Measurements from ENCODE around the gene CACNG5. TPM values are rescaled to one million over a fixed set of nuclear protein-coding genes. Genes with fewer than 3 reads are reported as not detected.
"Not testable (repeated sequence)": the region's sequence is repeated elsewhere in the genome, so short reads cannot be mapped to it uniquely, and the experiment has no call there.

The CACNG5 gene
- polyA plus RNA-seq, 1 experiment, result not detected

DNA sequence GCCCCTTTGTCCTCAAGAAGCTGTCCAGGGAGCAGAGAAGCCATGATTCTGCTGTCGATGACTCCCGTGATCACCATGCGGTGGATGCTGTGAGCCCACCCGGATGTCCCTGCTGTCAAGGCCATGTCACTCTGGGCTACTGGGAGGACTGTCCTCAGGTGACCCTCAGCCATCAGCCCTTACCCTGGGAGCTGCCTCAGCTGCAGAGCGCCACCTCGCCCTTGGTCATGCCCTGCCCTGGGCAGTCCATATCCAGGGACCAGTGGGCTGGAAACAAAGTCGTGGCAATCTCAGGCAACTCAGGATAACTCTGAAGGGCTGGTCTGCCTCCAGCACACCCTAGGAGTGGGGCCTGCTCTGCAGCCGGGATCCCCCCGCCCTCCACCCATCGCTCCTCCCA lies 63.6 kb downstream of the CACNG5 start:
- no peak for DNase-seq (ENCODE audit: low read depth)
- Histone ChIP-seq H3K36me3 (ENCODE audit: control insufficient read depth, insufficient read depth, low read length) (no peaks in the 10 kb centered on the region), H3K4me3 (ENCODE audit: low read depth, low read length) (no peak overlapping the region), H3K27me3 (ENCODE audit: control insufficient read depth, insufficient read depth, low read length) (peaks cover 23% of the 10 kb centered on the region)
- TF ChIP-seq, protein P1, sequence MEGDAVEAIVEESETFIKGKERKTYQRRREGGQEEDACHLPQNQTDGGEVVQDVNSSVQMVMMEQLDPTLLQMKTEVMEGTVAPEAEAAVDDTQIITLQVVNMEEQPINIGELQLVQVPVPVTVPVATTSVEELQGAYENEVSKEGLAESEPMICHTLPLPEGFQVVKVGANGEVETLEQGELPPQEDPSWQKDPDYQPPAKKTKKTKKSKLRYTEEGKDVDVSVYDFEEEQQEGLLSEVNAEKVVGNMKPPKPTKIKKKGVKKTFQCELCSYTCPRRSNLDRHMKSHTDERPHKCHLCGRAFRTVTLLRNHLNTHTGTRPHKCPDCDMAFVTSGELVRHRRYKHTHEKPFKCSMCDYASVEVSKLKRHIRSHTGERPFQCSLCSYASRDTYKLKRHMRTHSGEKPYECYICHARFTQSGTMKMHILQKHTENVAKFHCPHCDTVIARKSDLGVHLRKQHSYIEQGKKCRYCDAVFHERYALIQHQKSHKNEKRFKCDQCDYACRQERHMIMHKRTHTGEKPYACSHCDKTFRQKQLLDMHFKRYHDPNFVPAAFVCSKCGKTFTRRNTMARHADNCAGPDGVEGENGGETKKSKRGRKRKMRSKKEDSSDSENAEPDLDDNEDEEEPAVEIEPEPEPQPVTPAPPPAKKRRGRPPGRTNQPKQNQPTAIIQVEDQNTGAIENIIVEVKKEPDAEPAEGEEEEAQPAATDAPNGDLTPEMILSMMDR (IDR thresholded peaks at IDR 0.05; ENCODE audit: insufficient read depth, low read depth, low read length), result no peak
- ChIA-PET CTCF (no interaction called here), POLR2A (no interaction called here)

DNA sequence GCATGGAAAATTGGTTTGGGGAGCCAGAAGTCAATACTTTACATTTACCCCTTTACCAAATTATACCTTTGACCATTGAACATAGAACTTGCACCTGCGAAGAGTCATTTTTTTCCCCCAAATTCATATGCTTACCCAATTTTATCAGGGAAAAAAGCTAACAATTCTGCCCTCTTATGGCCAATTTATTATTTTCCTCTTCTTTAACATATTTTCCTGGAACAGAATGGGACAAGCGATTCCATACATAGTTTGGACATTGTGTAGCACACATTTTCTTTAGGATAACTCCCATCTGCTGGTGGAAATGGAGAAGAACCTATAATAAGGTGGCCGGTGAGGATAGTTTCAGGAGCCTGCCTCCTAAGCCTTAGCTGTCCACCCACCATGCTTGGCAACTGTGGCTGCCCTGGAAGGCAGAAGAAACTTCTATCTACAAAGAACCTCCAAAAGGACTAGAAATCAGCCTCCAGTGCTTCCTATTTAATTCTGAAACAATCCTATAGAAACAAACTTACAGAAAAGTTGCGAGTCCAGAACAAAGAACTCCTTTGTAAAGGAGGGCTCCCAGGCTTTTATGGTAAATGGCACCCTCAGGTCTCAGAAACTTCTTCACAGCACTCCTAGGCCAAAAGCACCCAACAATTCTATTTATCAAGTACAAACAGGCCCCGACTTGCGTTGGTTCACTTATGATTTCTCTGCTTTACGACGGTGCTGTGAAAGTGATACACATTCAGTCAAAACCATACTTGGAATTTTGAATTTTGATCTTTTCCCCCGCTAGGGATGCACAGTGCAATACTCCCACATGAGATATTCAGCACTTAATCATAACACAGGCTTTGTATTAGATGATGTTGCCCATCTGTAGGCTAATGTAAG lies 65.5 kb downstream of the CACNG5 start:
- H3K27me3 ChIP-seq (ENCODE audit: control insufficient read depth, insufficient read depth, low read length), result peaks cover 24% of the 10 kb centered on the region
- DNase-seq (ENCODE audit: low read depth), result no peak
- POLR2A ChIA-PET, result no interaction called here
- H3K4me3 ChIP-seq (ENCODE audit: low read depth, low read length), result no peak overlapping the region
- TF ChIP-seq, protein P1 (IDR thresholded peaks at IDR 0.05; ENCODE audit: insufficient read depth, low read depth, low read length), result peak; percentile 46; the same call in 1 of the 2 replicates
- H3K36me3 ChIP-seq (ENCODE audit: control insufficient read depth, insufficient read depth, low read length), result no peaks in the 10 kb centered on the region
- CTCF ChIA-PET, result interaction anchor here (0.7 to 1.8 kb wide), 9 partner anchors 9 to 700 kb away, joined by 3 to 6 read pairs (median 4); no protein-coding TSS in a partner anchor

DNA sequence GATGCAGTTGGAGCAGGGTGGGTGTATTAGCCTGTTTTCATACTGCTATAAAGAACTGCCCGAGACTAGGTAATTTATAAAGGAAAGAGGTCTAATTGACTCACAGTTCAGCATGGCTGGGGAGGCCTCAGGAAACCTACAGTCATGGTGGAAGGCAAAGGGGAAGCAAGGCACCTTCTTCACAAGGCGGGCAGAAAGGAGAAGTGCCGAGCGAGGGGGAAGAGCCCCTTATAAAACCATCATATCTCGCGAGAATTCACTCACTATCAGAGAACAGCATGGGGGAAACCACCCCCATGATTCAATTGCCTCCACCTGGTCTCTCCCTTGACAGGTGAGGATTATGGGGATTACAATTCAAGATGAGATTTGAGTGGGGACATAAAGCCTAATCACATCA lies 68.4 kb downstream of the CACNG5 start:
- POLR2A ChIA-PET; DNase-seq (ENCODE audit: low read depth); H3K36me3 ChIP-seq (ENCODE audit: control insufficient read depth, insufficient read depth, low read length); H3K4me3 ChIP-seq (ENCODE audit: low read depth, low read length); CTCF ChIA-PET: not testable (repeated sequence)
- peaks cover 20% of the 10 kb centered on the region for H3K27me3 ChIP-seq (ENCODE audit: control insufficient read depth, insufficient read depth, low read length)

DNA sequence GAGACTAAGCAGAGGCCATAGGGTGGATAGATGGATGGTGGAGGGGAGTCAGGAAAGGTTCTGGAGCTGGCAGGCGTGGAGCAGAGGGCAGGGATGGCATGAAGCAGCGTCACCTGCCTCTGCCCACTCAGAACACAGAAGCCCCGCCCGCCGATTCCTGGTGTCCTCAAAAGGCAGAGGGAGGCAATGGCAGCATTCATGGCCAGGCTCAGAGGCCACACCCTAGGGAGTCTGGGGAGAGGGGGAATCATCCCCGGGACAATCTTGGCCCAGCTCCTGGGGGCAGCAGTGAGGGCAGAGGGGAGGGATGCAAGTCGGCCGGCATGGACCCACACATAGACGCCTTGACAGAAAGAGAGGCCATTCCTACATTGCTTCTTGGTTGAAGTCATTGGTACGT lies 68.9 kb downstream of the CACNG5 start:
- no peaks in the 10 kb centered on the region for H3K36me3 ChIP-seq (ENCODE audit: control insufficient read depth, insufficient read depth, low read length)
- no peak overlapping the region for H3K4me3 ChIP-seq (ENCODE audit: low read depth, low read length)
- ChIA-PET CTCF (interaction anchor here (1.4 kb wide), 1 partner anchor 178 kb away, joined by 3 read pairs; no protein-coding TSS in a partner anchor), POLR2A (no interaction called here)
- TF ChIP-seq, protein P1 (IDR thresholded peaks at IDR 0.05; ENCODE audit: insufficient read depth, low read depth, low read length), result no peak
- H3K27me3 ChIP-seq (ENCODE audit: control insufficient read depth, insufficient read depth, low read length), result peaks cover 19% of the 10 kb centered on the region
- no peak for DNase-seq (ENCODE audit: low read depth)

DNA sequence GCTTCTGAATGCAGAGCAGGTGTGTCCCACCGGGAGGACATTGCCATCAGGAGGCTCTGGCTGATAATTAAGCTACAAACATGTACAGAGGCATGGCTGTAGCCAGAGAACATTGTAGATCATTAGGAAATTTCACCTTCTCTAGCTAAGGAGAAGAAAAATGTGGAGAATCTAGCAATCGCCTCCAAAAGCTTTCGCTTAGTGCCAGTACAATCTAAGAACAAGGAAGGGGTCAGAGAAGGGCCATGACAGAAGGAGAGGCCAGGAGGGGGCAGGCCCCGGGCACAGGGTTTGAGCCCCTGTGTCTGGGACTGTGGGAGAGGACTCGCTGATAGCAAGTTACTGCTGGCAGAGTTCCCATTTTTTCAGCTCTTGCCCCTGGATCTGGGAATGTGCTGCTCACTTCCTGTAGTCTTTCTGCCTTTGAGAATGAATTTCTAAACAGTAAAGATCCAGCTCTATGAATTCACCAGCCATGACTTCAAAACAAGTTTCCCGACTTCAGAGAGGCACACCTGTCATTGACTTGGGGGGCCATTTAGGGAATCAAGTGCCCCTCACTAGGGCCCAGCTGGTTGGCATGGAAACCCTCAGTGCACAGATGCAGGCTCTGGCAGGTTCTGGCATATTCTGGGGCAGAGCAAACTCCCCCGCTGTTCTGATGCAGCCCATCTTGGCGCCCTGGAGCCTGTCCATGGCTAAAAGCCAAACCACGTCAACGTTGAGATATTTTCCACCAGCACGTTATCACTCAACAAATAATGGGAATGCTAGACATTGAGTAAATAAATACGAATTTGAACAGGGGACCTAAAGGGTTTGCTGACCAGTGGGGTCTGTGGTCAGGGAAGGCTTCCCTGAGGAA lies 70.1 kb downstream of the CACNG5 start:
- ChIA-PET POLR2A (interaction anchor here (0.6 kb wide), 1 partner anchor 22 kb away, joined by 3 read pairs; no protein-coding TSS in a partner anchor), CTCF (interaction anchor here (1.0 to 1.4 kb wide), 5 partner anchors 12 to 191 kb away, joined by 3 to 6 read pairs (median 3); no protein-coding TSS in a partner anchor)
- TF ChIP-seq, protein P1 (IDR thresholded peaks at IDR 0.05; ENCODE audit: insufficient read depth, low read depth, low read length), result no peak
- H3K27me3 ChIP-seq (ENCODE audit: control insufficient read depth, insufficient read depth, low read length), result peaks cover 17% of the 10 kb centered on the region
- no peak for DNase-seq (ENCODE audit: low read depth)
- no peak overlapping the region for H3K4me3 ChIP-seq (ENCODE audit: low read depth, low read length)
- H3K36me3 ChIP-seq (ENCODE audit: control insufficient read depth, insufficient read depth, low read length), result no peaks in the 10 kb centered on the region

All from BJ (cell line).